Inflammatory macrophage treated with lipopolysaccharide for 4 hours (primary cell): Measurements from ENCODE around the gene SREK1IP1.
A peak's percentile ranks its signal among the peaks of the same experiment; 100 is the strongest.

Experiments used
- DNase-seq: peaks from one replicate; pipeline ENCODE4 v3.0.0-alpha.2; 2020

The SREK1IP1 gene

DNA sequence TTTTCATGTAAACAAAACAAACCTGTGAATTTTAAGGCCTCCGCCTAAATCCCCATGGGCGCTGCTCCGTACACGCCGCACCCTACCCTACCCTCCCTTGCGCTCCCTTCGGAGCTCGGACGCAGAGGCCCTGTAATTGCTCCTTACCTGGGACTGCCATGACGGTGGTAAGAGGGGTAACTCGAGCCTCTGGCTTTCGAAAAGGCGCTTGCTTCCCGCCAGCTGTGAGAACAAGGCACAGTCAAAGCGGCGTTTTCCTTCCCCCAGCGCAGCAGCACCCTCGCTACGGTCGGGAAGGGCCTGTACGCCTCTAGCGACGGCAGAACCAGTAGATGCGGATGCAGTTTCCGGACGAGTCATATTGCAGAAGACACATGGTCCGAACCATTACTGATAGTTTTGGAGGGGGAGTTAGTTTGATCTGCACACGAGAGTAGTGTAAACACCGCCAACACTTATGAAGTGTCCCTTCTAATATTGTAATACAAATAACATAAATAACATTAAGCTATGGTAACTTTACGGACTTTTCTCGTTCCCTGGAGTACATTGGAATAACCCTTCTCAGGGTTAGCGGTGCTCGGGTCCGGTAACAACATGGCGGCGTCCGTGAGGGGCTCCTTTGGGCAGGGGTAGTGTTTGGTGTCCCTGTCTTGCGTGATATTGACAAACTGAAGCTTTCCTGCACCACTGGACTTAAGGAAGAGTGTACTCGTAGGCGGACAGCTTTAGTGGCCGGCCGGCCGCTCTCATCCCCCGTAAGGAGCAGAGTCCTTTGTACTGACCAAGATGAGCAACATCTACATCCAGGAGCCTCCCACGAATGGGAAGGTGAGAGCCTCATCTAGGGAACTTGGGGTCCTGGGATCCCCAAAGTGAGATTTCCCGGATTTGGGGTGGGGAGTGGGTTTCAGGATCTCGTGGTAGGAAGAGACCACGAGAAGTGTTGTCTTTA, at the start of gene SREK1IP1, which contains the start of gene CWC27:
Gene SREK1IP1, minus strand, starts transcription at position 334 of the 955 bp plus-strand sequence. Its CDS starts 174 bp downstream, at position 160.
Gene CWC27, plus strand, starts transcription at position 573 of the 955 bp plus-strand sequence. Its CDS starts 217 bp downstream, at position 790.
- DNase-seq: peak; percentile 89

DNA sequence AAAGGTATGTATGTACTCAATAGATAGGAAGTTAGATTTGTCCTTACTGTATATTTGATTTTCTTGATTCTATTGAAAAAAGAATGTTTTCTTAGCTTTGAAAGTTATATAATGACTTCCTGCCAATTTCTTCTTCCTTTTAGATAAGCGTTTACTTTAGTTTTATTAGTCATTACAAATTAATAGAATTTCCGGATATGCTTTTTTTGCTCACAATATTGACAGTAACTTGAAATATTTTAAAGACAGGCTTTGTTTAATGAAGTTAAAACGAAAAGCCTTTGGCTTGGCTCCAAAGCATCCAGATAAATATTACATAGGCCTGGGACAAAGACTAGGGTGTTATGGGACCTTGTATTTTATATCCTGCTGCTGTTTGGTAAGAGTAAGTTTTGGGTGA, 49.8 kb upstream of the SREK1IP1 start:
- DNase-seq: no peak

DNA sequence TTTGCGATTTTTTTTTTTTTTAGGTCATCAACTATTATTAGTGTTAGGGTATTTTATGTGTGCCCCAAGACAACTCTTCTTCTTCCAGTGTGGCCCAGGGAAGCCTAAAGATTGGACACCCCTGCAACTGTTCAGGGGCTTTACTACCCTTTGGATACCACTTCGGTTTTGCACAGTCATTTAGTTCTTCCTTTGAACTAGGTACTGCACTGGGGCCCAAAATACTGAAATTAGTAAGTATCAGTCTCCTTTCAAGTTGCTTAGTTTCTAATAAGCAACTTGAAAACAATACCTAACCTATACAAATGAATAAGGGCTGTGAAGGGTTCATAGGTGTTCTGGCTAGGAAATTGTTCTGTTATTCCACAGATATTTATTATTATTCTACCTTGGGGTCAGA, 45.6 kb upstream of the SREK1IP1 start:
- DNase-seq: no peak

DNA sequence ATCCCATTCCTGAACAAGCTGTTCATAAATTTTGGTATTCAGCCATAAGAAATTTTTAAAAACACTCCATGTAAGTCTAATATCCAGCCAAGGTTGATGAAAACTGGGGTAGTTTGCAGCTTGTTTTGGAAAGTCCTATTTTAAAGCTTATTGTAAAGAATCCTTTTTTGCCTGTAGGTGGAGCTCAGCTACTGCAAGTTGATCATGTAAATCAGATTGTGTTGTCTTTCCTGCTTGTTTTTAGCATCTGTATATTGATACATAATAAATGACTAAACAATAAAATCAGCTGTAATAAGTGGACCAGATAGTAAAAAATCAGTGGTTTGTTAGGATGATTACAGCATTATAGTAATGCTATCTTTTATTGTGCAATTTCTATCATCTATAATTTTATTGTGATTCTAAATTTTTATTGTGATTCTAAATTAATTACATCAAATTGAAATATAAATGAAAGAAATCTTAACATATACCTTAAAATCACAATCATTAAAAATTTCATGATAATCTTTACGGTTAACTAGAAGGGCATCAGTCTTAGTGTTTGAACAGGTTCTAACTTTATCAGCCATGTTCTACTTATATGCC, 42.7 kb upstream of the SREK1IP1 start:
- DNase-seq: peak; percentile 61

DNA sequence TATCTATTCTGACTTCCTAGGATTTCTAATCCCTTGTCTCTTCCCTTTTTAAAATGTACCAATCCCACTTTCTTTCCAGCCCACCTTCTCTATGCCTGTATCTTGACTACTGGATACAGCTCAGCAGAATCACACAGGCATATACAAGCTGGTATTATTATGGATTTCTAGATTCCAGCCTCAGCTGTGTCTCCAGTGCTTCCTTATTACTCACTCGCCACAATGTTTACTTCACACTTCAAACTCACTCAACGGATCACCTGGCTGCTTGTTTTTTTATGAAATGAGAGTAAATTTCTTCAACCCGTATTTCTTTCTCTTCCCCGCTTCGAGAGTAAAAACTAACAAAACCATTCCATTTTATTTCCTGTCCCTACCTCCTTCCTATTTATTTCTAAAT, 39.0 kb upstream of the SREK1IP1 start:
- DNase-seq: no peak

DNA sequence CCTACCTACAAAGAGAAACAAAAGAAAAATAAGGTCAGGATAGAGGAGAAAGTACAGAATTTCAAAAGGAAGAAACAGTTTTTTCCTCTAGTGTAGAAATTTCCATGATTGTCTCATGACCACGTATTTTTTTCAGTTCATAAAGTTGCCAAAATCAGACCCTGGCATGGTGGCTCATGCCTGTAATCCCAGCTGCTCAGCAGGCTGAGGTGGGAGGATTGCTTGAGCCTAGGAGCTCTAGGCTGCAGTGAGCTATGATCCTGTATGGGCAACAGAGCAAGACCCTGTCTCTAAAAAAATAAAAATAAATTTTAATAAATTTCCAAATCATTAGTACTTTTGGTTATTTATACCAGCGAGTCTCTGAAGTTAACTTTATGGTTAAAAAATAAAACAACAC, 38.0 kb upstream of the SREK1IP1 start:
- DNase-seq: no peak

DNA sequence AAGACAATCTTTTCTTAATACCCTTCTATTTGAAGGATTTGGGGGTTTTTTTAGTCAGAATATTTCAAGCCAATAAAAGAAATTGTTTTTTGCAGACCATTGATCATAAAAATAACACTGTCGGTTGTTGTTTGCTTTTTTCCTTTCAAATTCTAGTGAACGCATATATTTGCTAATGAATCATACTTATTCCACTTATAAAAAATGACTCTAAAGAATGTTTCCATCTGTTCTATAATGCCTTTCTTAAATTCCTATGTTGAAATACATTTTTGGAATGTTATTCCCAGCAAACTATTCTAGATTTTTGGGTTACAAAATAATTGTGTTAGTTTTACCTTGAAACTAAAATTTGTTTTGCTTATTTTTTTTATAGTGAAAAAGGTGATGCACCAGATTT, 32.4 kb upstream of the SREK1IP1 start:
- DNase-seq: no peak

DNA sequence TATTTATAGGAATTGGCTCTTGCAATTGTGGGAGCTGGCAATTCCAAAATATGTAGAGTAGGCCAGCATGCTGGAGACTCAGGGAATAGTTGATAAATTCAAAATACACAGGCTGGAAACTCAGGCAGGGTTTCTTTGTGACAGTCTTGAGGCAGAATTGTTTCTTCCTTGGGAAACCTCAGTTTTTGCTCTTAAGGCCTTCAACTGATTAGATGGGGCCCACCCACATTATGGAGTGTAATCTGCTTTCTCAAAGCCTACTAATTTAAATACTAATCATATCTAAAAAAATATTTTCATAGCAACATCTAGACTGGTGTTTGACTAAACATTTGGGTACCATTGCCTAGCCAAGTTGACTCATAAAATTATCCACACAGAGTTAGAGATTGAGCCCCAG, 27.8 kb upstream of the SREK1IP1 start:
- no peak for DNase-seq

DNA sequence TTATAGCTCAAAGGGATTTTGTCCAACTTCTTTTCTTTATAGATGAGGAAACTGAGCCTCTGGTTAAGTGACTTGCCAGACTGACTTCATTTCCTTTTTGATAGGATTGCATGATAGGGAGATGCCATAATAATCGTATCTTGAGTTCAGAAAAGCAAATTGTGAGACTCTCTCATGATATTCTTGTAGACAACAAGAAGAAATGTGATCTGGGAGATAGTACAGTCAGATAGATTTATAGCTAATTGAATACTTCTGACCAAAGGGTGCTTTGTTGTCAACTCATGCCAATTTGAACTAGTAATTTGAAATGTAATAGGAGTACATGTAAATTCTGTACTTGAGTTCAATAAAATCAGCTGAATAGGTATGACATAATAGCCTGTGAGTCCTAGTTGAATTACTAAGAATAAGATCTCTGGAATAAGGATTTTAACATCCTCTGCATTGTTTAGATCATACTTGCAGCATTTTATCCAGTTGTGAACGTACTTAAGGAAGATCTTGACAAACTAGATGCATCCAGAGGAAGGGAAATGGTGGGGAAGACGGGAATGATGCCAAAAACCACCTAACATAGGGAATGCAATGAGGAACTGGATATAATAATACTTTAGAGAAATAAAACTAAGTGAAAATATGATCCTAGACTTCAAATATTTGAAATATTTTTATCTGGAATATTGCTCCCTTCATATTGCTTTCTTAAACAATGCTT, 25.7 kb upstream of the SREK1IP1 start:
- DNase-seq: peak; percentile 42

DNA sequence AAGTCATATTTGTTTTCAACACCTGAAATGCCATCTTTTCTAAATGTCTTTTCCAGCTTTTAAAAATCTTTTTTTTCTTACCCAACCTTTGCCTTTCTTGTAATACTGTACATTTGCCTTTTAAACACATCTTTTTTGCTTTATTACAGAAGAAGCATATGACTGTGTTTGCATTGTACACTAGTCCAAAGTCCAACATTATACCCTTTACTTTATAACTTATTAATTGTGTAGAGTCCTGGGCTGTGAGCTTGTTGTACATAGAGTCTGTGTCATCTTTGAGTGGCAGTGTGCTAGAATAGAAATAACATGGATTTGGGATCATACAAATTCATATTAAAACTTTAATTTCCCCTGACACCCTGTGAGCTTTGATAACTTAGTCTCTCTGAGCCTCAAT, 24.0 kb upstream of the SREK1IP1 start:
- no peak for DNase-seq

DNA sequence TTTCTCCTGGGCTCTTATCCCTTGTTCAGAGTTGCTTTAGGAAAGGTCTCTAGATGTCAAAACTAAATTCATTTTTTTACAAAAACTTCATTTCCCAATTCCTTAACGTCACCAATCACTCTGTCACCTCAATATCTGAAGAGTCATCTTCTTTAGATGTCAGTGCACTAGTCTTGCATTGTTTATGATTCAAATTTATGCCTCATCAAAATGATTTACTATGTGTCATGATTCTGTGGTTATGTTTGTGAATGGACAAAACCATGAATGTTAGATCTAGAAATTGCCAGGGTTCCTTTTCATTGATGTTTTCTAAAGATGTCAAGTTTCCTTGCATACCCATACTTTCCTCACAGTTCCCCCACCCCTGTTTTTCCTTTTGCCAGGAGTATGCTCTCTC, 21.7 kb upstream of the SREK1IP1 start:
- DNase-seq: no peak

DNA sequence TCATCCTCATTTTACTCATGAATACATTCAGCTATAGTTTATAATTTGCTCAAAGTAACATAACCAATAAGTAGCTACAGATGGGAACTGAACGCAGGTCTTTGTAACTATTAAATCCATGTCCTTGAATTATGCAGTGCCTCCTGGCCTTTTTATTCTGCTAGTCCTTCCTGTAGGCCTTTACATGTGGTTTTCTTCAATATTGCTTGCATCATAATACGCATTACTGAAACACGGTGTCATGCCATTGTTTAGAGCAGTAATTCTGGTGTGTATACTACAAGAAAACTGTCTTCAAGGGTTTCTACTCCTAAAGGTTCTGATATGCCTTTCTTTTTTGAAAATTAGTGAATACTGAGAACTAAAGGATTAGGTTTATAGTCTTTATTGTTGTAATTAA, 21.0 kb upstream of the SREK1IP1 start:
- DNase-seq: no peak

DNA sequence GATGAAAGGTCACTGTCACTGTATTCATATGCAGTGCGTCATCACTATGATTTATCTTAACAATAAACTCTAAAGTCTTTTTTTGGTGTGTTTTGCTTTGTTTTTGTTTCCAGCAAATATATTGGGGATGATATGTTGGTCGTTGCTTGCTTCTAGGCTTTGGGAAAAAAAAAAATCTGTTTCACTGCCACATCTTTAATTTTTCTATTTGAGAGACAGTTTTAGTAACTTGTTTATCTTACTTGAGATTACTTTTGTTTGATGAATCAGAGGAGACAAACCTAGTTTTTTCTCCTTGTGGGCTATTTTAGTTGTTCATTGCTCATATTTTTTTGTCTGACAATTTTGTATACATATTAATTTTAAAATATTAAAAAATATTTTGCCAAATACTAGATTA, 19.7 kb upstream of the SREK1IP1 start:
- no peak for DNase-seq

DNA sequence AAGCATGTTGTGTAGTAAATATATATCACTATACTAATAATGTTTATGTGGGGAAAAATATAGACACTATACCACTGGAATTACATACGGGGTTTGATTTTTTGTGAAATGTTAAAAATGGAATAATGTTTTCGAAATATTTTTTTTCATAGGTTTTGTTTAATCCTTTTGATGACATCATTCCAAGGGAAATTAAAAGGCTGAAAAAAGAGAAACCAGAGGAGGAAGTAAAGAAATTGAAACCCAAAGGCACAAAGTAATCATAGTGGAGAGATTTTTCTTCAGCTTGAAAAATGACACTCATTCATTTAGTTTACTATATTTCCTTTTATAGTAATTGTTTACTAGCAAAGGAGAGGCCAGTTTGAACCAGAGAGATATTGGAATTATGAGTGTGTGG, 17.9 kb upstream of the SREK1IP1 start:
- DNase-seq: peak; percentile 61

DNA sequence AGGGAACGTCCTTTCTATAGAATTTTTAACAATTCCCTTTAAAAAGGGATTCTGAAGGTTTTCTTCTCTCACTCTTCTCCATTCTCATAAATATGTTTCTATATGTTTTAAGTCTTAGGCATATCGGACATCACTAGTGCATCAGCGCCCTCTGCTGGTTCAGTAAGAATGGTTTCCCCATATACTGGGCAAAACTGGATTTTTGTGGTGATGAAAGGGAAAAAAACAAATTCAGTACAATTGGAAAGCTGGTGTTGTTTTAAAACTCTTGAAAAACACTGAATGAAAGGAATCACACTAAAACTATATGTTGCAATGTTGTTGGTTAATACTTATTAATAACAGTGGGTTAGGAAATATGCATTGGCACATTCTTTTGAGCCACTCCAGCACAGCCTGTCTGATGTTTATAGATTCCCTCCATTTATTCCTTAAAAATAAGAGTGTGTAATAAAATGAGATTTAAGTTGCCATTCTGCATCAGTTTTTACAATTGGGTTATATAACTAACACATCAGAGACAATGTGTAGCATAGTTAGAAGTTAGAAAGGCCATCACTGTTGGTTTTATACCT, 16.0 kb upstream of the SREK1IP1 start:
- DNase-seq: peak; percentile 81

DNA sequence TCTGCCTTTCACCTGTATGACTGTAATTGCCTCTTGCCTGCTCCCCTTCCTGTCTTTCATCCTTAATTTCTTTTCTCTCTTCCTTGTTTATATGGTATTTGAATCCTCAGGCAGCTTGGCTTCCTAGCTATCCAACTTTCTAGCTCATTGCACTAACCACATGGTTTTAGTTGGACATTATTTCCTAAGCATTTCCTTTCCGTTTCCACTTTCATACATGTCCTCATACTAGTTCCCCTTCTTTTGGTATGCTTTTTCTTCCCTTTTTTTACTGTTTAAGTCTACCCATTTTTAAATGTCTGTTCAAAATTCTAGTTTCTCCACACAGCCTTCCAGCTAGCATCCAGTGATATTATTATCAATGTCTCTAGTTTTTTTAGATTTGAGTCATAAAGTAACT, 6.8 kb upstream of the SREK1IP1 start:
- DNase-seq: peak; percentile 74

DNA sequence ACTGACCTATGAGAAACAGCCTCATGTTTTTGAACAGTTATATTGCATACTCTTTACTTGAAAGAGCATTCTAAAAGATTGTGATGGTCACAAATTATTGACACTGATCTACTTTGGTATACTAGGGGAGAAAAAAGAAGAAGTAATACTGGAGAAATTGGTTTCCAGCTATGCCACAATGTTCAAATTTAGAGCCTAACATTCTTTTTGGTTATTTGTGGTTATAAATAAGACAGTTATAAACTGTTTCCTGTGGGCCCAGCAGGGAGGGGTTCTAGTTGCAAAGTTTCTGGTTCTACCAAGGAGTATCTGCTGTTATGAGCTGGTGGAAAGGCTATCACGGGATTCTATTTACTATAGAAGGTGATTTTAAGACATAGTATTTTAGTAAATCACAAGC, 5.0 kb upstream of the SREK1IP1 start:
- no peak for DNase-seq

DNA sequence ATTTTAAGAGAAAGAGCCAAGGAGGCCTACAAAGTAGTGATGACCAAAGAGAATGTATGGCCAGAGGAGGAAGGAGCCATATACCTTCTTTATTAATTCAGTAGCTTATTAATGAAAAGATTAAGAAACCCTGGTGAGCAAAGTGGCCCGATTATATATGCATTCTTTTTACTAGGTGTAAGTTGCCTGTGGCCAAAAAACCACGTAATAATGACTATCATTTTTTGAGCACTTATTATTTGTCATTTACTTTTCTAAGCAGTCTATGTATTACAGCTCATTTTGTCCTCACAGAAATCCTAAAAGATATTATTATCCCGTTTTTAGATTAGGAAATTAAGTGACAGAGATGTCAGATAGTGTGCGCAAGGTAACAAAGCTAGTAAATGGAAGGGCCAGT, 3.2 kb upstream of the SREK1IP1 start:
- DNase-seq: no peak

DNA sequence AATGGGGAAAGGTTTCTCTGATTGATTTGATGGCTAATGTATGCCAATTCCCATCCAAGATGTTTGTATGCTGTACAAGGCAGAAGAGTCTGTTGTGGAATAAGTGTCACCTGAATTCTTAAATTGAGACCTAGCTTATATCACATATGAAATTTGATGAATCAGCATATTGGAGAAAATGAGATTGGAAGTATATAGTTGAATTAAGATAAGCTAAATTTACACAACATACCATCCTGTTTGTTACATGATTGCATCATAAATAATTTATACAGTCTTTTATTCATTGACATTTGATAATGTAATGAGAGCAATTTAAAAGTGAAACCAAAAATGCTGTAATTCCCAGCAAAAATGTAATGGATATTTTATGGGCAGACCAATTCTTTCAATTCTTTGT, 1.4 kb upstream of the SREK1IP1 start:
- DNase-seq: no peak

DNA sequence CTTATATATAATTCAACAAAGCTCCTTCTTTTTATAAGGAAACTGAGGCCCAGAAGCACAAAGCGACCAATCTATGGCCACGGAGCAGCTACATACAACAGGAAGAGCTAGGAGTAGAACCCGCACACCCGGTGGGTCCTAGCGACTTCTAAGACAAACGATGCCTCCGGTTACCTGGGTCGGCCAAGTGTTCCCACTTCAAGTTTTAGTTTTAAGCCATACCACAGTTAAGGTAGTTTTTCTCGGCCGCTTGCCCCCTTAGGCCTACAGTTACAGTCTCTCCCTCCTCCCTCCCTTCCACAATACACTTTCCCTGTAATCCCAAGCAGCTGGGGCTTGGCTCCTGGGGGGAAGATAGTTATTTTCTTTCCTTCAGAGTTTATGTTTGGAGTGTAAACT, 533 bp downstream of the SREK1IP1 start:
- DNase-seq: peak; percentile 3

DNA sequence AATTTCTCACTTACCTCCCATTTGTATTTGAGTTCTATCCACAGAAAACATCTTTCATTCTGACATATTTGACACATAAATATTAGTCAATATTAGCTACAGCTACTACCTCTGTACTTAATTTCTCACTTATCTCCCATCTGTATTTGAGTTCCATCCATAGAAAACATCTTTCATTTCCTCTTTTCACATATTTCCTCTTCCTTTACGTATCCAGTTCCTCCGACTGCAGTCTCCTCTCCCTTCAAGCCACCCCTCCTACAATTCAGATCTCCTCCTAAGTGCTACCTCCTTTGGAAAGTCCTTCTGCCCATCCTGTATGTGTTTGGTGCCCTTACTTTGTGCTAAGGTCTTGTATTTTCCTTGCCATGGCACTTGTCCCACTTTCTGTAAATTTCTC, 1.6 kb downstream of the SREK1IP1 start:
- peak; percentile 32 for DNase-seq

DNA sequence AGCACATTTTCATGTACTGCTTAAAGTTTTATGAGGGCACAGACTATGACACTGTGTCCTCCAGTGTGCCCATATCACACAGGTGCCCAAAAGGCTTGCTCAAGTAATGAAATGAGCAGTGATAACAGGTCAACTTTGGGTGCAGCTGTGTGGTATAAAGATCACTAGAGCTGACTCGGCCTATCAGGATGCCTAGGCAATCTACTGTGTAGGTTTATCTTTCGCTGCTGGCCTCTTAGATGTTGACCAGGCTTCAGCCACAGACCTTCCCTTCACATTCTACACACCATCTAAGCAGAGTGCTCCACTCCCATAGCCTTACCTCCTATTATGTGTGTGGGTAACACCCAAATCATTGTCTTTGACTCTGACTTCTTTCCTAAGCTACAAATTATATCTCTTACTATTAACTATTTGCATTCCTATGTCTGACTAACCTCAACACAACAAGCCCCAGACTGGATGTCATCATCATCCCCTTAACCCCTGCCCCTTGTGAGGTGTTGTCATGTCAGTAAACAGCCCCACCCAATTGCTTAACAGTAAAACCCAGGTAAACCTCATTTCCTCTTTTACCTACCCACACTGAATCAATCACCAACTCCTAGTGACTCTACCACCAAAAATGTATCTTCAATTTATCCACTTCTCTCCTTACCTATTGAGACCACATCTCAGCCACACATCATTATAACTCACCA, 2.5 kb downstream of the SREK1IP1 start:
- no peak for DNase-seq
